Hematopoietic multipotent progenitor cell treated with erythropoietin and hydrocortisone succinate and interleukin-3 and kit ligand, for 8 days (in vitro differentiated cells): Measurements from ENCODE around the gene COL15A1.

Source experiments
- DNase-seq: peaks from one replicate; pipeline ENCODE4 v3.0.0-alpha.2; 2015

COL15A1 gene

DNA sequence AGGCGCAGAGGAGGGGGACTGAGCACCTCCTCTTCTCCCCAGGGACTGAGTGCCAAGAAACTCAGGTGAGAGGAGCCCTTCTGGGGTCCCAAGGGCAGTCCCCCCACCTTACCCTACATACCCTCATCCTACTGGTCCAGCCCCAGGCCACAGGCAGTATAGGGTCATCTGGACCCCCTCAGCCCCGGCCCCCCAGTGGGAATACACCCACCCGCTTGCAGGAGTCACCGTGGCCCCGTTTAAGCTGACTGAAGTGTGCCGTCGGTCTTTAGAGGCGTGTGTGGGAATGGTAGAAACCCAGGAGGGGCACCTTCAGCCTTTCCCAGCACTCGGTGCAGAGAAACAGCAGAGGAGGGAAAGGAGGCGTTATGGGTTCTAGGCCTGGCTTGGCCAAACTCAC lies 30.8 kb downstream of the COL15A1 start:
- no peak for DNase-seq

GRCh38 chr9:98974994-98975712 lies 31.4 kb downstream of the COL15A1 start:
- DNase-seq = peak; percentile 67

DNA sequence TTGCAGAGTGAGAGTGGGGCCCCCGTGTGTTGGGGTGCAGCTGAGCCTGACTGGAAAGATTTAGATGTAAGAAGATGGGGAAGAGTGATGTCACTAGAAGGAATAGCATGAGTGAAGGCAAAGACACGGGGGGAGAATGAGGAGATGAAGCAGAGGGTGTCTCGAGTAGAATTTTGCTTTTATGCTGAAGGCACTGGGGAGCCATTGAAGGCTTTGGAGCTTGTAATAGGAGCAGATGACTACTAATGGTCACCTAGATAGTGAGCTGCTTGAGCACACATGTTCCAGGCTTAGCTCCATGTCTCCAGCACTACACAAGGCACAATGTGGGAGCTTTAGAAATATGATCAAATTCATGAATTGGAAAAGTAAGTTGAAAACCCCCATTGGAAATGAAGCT lies 32.1 kb downstream of the COL15A1 start:
- DNase-seq = no peak

GRCh38 chr9:98977246-98977714 lies 33.6 kb downstream of the COL15A1 start:
- no peak for DNase-seq

- no peak for DNase-seq
These were observed 34.1 kb downstream of the COL15A1 start for GRCh38 chr9:98977813-98978212.

- DNase-seq = no peak
These were observed 34.5 kb downstream of the COL15A1 start for GRCh38 chr9:98978231-98978681.

- no peak for DNase-seq
These were observed 36.6 kb downstream of the COL15A1 start for GRCh38 chr9:98980291-98980690.

GRCh38 chr9:98983295-98984268 lies 39.9 kb downstream of the COL15A1 start:
- DNase-seq = no peak

DNA sequence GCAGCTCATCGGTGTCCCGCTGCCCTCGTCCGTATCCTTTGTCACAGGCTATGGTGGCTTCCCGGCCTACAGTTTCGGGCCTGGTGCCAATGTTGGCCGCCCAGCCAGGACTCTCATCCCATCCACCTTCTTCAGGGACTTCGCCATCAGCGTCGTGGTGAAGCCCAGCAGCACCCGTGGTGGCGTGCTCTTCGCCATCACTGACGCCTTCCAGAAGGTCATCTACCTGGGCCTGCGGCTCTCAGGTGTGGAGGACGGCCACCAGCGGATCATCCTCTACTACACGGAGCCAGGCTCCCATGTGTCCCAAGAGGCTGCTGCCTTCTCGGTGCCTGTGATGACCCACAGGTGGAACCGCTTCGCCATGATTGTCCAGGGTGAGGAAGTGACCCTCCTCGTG lies 41.9 kb downstream of the COL15A1 start:
- DNase-seq = no peak

DNA sequence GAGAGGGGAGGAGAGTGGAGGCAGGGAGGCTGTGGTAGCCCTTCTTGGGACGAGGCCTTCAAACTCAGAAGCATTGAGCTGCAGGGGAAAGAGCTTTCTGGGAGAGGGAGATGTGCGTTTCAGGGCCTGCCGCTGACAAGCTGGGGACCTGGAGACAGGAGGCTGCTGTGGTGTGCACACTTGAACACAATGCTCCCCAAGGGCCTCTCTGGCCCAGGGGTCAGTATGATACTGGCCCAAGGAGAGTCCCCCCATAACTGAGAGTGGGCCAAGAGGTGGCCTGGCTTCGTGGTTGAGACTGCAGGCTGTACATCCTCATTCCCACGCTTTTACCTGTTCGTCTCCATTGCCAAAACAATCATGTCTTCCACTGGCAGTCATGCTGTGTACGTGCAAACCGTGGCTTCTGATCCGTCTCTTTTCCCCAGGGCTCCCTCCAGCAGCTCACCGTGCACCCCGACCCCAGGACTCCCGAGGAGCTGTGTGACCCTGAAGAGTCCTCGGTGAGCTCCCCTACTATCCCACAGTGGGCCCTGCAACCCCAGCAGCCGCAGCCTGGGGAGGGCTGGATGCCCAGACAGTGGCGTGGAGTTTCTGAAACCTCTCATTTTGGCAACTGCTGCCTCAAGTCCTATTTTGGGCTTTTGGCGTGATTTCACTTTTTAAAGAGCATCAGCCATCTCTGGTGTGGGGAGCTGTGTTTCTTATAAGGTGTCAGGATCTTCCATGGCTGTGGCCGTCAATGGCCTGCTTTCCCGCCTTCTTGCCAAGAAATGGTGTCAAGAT lies 43.4 kb downstream of the COL15A1 start:
- no peak for DNase-seq

- no peak for DNase-seq
These were observed 45.6 kb downstream of the COL15A1 start for GRCh38 chr9:98989036-98990000.

DNA sequence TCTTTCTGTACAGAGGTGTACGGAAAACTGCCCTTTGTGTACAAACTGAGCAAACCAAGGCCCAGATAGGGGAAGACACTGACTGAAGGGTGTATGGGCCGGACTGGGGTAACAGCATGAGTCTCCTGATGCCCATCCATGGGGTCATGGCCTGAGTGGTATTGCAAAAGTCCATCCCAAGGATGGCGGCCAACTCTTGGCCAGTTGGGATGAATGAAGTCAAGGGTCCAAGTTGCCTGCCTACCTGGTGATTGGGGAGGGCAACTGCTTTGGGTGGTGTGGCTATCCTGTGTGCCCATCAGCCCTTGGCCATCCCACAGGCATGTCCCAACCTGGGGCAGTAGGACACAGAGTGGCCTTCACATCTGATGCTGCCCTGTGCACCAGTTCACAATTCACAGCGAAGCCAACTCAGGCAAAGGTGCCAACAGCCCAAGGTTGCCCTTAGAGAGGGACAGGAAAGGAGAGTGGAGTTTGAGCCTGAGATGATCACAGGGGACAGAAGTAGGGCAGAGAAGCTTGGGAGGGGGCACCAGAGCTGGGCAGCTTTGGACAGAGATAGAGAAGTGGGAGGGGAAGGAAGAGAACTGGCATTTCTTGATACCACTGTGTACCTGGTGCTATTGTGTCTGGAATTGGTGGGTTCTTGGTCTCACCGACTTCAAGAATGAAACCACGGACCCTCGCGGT lies 46.6 kb downstream of the COL15A1 start:
- DNase-seq = no peak

GRCh38 chr9:98992107-98992884 lies 48.6 kb downstream of the COL15A1 start:
- DNase-seq = no peak

GRCh38 chr9:98992885-98993569 lies 49.3 kb downstream of the COL15A1 start:
- no peak for DNase-seq

DNA sequence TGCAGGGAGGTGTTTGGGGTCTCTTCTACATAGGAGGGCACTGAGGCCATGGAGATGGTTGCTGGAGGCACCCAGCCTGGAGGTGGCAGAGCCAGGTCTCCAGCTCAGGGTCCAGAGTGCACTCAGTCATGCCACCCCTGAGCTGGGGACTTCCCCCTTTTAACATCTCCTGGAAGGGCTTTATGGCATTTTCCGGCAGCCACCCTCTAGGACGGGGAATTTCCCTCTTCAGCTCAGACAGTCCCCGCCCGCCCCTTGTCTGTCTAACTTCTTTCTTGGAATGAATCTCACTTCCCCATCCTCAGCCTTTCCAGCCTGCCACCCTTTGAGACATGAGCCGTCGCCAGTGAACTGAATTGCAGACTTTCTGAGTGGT lies 49.9 kb downstream of the COL15A1 start:
- DNase-seq = no peak

- DNase-seq = no peak
These were observed 50.7 kb downstream of the COL15A1 start for GRCh38 chr9:98994172-98995058.

GRCh38 chr9:98995059-98995671 lies 51.5 kb downstream of the COL15A1 start:
- no peak for DNase-seq

GRCh38 chr9:98995971-98996504 lies 52.3 kb downstream of the COL15A1 start:
- no peak for DNase-seq
